ENCODE measurements around the gene CCNJ.
A peak's percentile ranks its signal among the peaks of the same experiment; 100 is the strongest.
"Not testable (repeated sequence)": the region's sequence is repeated elsewhere in the genome, so short reads cannot be mapped to it uniquely, and the experiment has no call there.

Gene CCNJ

GRCh38 chr10:96043033-96043892 is at the start of gene CCNJ:
Gene CCNJ, plus strand, starts transcription at chr10:96043583. Its CDS starts 811 bp downstream, at chr10:96044394.
- peak within 1 kb of the TSS; percentile 78 for H3K4me3 ChIP-seq (ENCODE audit: low read depth, low read length)

- H3K4me3 ChIP-seq (ENCODE audit: low read depth, low read length): not testable (repeated sequence)
These were observed 49.0 kb upstream of the CCNJ start for GRCh38 chr10:95994376-95994775.

- no peak overlapping the region for H3K4me3 ChIP-seq (ENCODE audit: low read depth, low read length)
These were observed 45.1 kb upstream of the CCNJ start for GRCh38 chr10:95998255-95998784.

- no peak overlapping the region for H3K4me3 ChIP-seq (ENCODE audit: low read depth, low read length)
These were observed 29.4 kb upstream of the CCNJ start for GRCh38 chr10:96013956-96014355.

- H3K4me3 ChIP-seq (ENCODE audit: low read depth, low read length): no peak overlapping the region
These were observed 28.8 kb upstream of the CCNJ start for GRCh38 chr10:96014473-96015102.

- H3K4me3 ChIP-seq (ENCODE audit: low read depth, low read length): no peak overlapping the region
These were observed 26.1 kb upstream of the CCNJ start for GRCh38 chr10:96017191-96017687.

- H3K4me3 ChIP-seq (ENCODE audit: low read depth, low read length): no peak overlapping the region
These were observed 22.1 kb upstream of the CCNJ start for GRCh38 chr10:96021332-96021731.

- H3K4me3 ChIP-seq (ENCODE audit: low read depth, low read length): no peak overlapping the region
These were observed 20.6 kb upstream of the CCNJ start for GRCh38 chr10:96022739-96023138.

- no peak overlapping the region for H3K4me3 ChIP-seq (ENCODE audit: low read depth, low read length)
These were observed 20.2 kb upstream of the CCNJ start for GRCh38 chr10:96023168-96023567.

GRCh38 chr10:96025566-96025965 is 17.8 kb upstream of the CCNJ start:
- no peak overlapping the region for H3K4me3 ChIP-seq (ENCODE audit: low read depth, low read length)

- no peak overlapping the region for H3K4me3 ChIP-seq (ENCODE audit: low read depth, low read length)
These were observed 8.8 kb upstream of the CCNJ start for GRCh38 chr10:96034625-96035024.

GRCh38 chr10:96038476-96039387 is 4.7 kb upstream of the CCNJ start:
- no peak overlapping the region for H3K4me3 ChIP-seq (ENCODE audit: low read depth, low read length)

GRCh38 chr10:96041146-96041545 is 2.2 kb upstream of the CCNJ start:
- no peak overlapping the region for H3K4me3 ChIP-seq (ENCODE audit: low read depth, low read length)

GRCh38 chr10:96043893-96044715 is 721 bp downstream of the CCNJ start:
- H3K4me3 ChIP-seq (ENCODE audit: low read depth, low read length): peak overlapping the region; percentile 78

- H3K4me3 ChIP-seq (ENCODE audit: low read depth, low read length): peak overlapping the region; percentile 78
These were observed 1.4 kb downstream of the CCNJ start for GRCh38 chr10:96044736-96045135.

GRCh38 chr10:96046546-96046945 is 3.2 kb downstream of the CCNJ start:
- H3K4me3 ChIP-seq (ENCODE audit: low read depth, low read length): no peak overlapping the region

- H3K4me3 ChIP-seq (ENCODE audit: low read depth, low read length): no peak overlapping the region
These were observed 3.7 kb downstream of the CCNJ start for GRCh38 chr10:96047004-96047649.

GRCh38 chr10:96047925-96048324 is 4.5 kb downstream of the CCNJ start:
- not testable (repeated sequence) for H3K4me3 ChIP-seq (ENCODE audit: low read depth, low read length)

GRCh38 chr10:96049340-96049739 is 6.0 kb downstream of the CCNJ start:
- no peak overlapping the region for H3K4me3 ChIP-seq (ENCODE audit: low read depth, low read length)
